ENCODE data around the gene EFCAB8.

Gene EFCAB8

GRCh38 chr20:32924781-32925180, 66.1 kb downstream of the EFCAB8 start:
- Histone ChIP-seq H3K4me1 (ENCODE audit: control insufficient read depth, low read length) (no peaks in the 10 kb centered on the region), H3K4me3 (ENCODE audit: low read length) (no peak overlapping the region), H3K9me2 (replicated peaks; ENCODE audit: control insufficient read depth, low read length) (no peaks in the 10 kb centered on the region), H3K27me3 (ENCODE audit: control insufficient read depth, low read length) (peaks cover 2% of the 10 kb centered on the region; the same call in 1 of the 2 replicates), H3K27ac (ENCODE audit: low read depth, low read length) (no peak overlapping the region), H3F3A (ENCODE audit: control insufficient read depth, insufficient read depth) (no peaks in the 10 kb centered on the region), H3K36me3 (ENCODE audit: control insufficient read depth, low read length) (no peaks in the 10 kb centered on the region), H4K20me1 (ENCODE audit: control insufficient read depth, insufficient read depth, low read depth, low read length) (no peaks in the 10 kb centered on the region), H3K79me2 (ENCODE audit: control insufficient read depth, low read length) (no peaks in the 10 kb centered on the region), H3K4me2 (ENCODE audit: low read length) (no peak overlapping the region), H3K9me3 (ENCODE audit: control insufficient read depth, insufficient read depth, low read length) (no peaks in the 10 kb centered on the region)
- TF ChIP-seq CTCF (IDR thresholded peaks at IDR 0.05; ENCODE audit: low read depth, low read length, poor library complexity, severe bottlenecking) (no peak), EZH2phosphoT487 (IDR thresholded peaks at IDR 0.05; ENCODE audit: borderline replicate concordance, low read length) (no peak)

- no peaks in the 10 kb centered on the region for H3K9me3 ChIP-seq (ENCODE audit: control insufficient read depth, insufficient read depth, low read length)
- H3K27me3 ChIP-seq (ENCODE audit: control insufficient read depth, low read length), result peaks cover 6% of the 10 kb centered on the region; the same call in 1 of the 2 replicates
- no peaks in the 10 kb centered on the region for H3K79me2 ChIP-seq (ENCODE audit: control insufficient read depth, low read length)
- H3K36me3 ChIP-seq (ENCODE audit: control insufficient read depth, low read length), result no peaks in the 10 kb centered on the region
- TF ChIP-seq EZH2phosphoT487 (IDR thresholded peaks at IDR 0.05; ENCODE audit: borderline replicate concordance, low read length), result no peak
- no peak for TF ChIP-seq CTCF (IDR thresholded peaks at IDR 0.05; ENCODE audit: low read depth, low read length, poor library complexity, severe bottlenecking)
- no peaks in the 10 kb centered on the region for H4K20me1 ChIP-seq (ENCODE audit: control insufficient read depth, insufficient read depth, low read depth, low read length)
- H3F3A ChIP-seq (ENCODE audit: control insufficient read depth, insufficient read depth), result no peaks in the 10 kb centered on the region
- H3K4me2 ChIP-seq (ENCODE audit: low read length), result no peak overlapping the region
- no peaks in the 10 kb centered on the region for H3K9me2 ChIP-seq (replicated peaks; ENCODE audit: control insufficient read depth, low read length)
- H3K27ac ChIP-seq (ENCODE audit: low read depth, low read length), result no peak overlapping the region
- no peak overlapping the region for H3K4me3 ChIP-seq (ENCODE audit: low read length)
- H3K4me1 ChIP-seq (ENCODE audit: control insufficient read depth, low read length), result no peaks in the 10 kb centered on the region
Observed at GRCh38 chr20:32925481-32926196, 66.9 kb downstream of the EFCAB8 start.

GRCh38 chr20:32929162-32929561, 70.4 kb downstream of the EFCAB8 start:
- H3K27ac ChIP-seq (ENCODE audit: low read depth, low read length), result no peak overlapping the region
- TF ChIP-seq CTCF (IDR thresholded peaks at IDR 0.05; ENCODE audit: low read depth, low read length, poor library complexity, severe bottlenecking), result no peak
- no peak for TF ChIP-seq EZH2phosphoT487 (IDR thresholded peaks at IDR 0.05; ENCODE audit: borderline replicate concordance, low read length)
- H3K9me2 ChIP-seq (replicated peaks; ENCODE audit: control insufficient read depth, low read length), result no peaks in the 10 kb centered on the region
- H3K4me2 ChIP-seq (ENCODE audit: low read length), result no peak overlapping the region
- no peaks in the 10 kb centered on the region for H3K36me3 ChIP-seq (ENCODE audit: control insufficient read depth, low read length)
- H3K27me3 ChIP-seq (ENCODE audit: control insufficient read depth, low read length), result peaks cover 6% of the 10 kb centered on the region; the same call in 1 of the 2 replicates
- H3K4me3 ChIP-seq (ENCODE audit: low read length), result no peak overlapping the region
- H4K20me1 ChIP-seq (ENCODE audit: control insufficient read depth, insufficient read depth, low read depth, low read length), result no peaks in the 10 kb centered on the region
- no peaks in the 10 kb centered on the region for H3K79me2 ChIP-seq (ENCODE audit: control insufficient read depth, low read length)
- no peaks in the 10 kb centered on the region for H3K4me1 ChIP-seq (ENCODE audit: control insufficient read depth, low read length)
- H3F3A ChIP-seq (ENCODE audit: control insufficient read depth, insufficient read depth), result no peaks in the 10 kb centered on the region
- H3K9me3 ChIP-seq (ENCODE audit: control insufficient read depth, insufficient read depth, low read length), result no peaks in the 10 kb centered on the region
